NT2/D1 (cell line): Measurements from ENCODE around the gene CEP112.

ENCODE experiments used
- YY1 ChIP-seq: IDR thresholded peaks from 2 replicates; pipeline ENCODE4 v1.6.1; 2011; ENCODE audit not compliant: insufficient read length, insufficient read depth
- ZNF274 ChIP-seq: IDR thresholded peaks from 2 replicates; pipeline ENCODE4 v1.6.1; 2011; ENCODE audit warnings: mild to moderate bottlenecking, low read depth, low read length

DNA sequence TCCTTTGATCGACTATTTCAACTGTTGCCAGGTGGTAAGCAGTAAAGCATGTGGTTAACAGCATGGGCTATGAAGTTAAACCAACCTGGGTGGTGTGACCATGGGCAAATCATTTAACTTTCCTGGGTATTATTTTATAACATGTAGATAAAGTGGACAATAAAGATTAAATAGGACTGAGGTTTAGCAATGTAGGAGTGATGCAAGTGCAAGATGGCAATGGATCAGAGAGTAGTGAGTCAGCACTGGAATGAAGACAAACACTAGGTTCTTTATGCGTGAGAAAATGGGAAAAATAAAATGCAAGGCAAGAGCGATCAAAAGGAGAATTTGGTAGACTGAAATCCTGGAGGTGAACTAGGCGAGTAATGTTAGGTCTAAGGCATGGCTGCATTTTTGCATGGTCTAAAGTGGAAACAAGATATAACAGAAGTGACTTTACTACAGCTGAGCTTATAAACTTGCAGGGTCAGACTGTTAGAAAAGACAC is 408.0 kb downstream of the CEP112 start:
- TF ChIP-seq ZNF274 (no peak), YY1 (no peak)
